Activated CD8-positive, alpha-beta memory T cell treated with anti-CD3 and anti-CD28 coated beads, Interleukin-2, amount 50 U/mL, for 24 hours (primary cell): ENCODE results near the gene PDZD7.

ENCODE experiments used
- DNase-seq: peaks from one replicate; pipeline ENCODE4 v3.0.0-alpha.2; 2020; ENCODE audit errors: extremely low read depth

Gene PDZD7

GRCh38 chr10:101001659-101002035 lies 29.3 kb downstream of the PDZD7 start:
- no peak for DNase-seq

GRCh38 chr10:101000915-101001658 lies 29.8 kb downstream of the PDZD7 start:
- no peak for DNase-seq

GRCh38 chr10:101000127-101000914 lies 30.6 kb downstream of the PDZD7 start:
- DNase-seq: no peak

GRCh38 chr10:100999742-101000126 lies 31.2 kb downstream of the PDZD7 start, which contains the start of gene LZTS2:
Gene LZTS2, plus strand, starts transcription at chr10:100999808. Its CDS starts 2,731 bp downstream, at chr10:101002539.
- no peak for DNase-seq

GRCh38 chr10:100998991-100999741 lies 31.8 kb downstream of the PDZD7 start:
- DNase-seq: no peak

- no peak for DNase-seq
These were observed 32.5 kb downstream of the PDZD7 start for GRCh38 chr10:100998183-100998990.

- DNase-seq: no peak
These were observed 33.4 kb downstream of the PDZD7 start for GRCh38 chr10:100997360-100998182.

- DNase-seq: no peak
These were observed 34.1 kb downstream of the PDZD7 start for GRCh38 chr10:100996678-100997359.

- no peak for DNase-seq
These were observed 35.7 kb downstream of the PDZD7 start for GRCh38 chr10:100995181-100995580.

- DNase-seq: no peak
These were observed 36.8 kb downstream of the PDZD7 start for GRCh38 chr10:100993986-100994708.

- no peak for DNase-seq
These were observed 41.8 kb downstream of the PDZD7 start for GRCh38 chr10:100989088-100989487.

GRCh38 chr10:100988166-100988565 lies 42.8 kb downstream of the PDZD7 start:
- DNase-seq: no peak

- no peak for DNase-seq
These were observed 43.3 kb downstream of the PDZD7 start for GRCh38 chr10:100987685-100988049.

- DNase-seq: peak; percentile 73
These were observed 43.8 kb downstream of the PDZD7 start, which contains the start of the genes MRPL43 and TWNK for GRCh38 chr10:100986952-100987684. Gene MRPL43, minus strand, starts transcription at chr10:100987497. Its CDS starts 54 bp downstream, at chr10:100987443. Gene TWNK, plus strand, starts transcription at chr10:100987543. Its CDS starts 668 bp downstream, at chr10:100988211.

GRCh38 chr10:100986623-100986951 lies 44.3 kb downstream of the PDZD7 start:
- no peak for DNase-seq

- no peak for DNase-seq
These were observed 45.6 kb downstream of the PDZD7 start for GRCh38 chr10:100985336-100985735.

GRCh38 chr10:100984672-100985177 lies 46.2 kb downstream of the PDZD7 start:
- DNase-seq: no peak
